GM19324 (cell line): ENCODE results near the gene CCDC85C.

Source experiments
- ATAC-seq: cut with Tn5 transposase; IDR thresholded peaks from one replicate; pipeline ENCODE4 v1.9.1; 2021; ENCODE audit warnings: mild to moderate bottlenecking, moderate library complexity; ENCODE audit not compliant: unreplicated experiment, low FRiP score

The CCDC85C gene

DNA sequence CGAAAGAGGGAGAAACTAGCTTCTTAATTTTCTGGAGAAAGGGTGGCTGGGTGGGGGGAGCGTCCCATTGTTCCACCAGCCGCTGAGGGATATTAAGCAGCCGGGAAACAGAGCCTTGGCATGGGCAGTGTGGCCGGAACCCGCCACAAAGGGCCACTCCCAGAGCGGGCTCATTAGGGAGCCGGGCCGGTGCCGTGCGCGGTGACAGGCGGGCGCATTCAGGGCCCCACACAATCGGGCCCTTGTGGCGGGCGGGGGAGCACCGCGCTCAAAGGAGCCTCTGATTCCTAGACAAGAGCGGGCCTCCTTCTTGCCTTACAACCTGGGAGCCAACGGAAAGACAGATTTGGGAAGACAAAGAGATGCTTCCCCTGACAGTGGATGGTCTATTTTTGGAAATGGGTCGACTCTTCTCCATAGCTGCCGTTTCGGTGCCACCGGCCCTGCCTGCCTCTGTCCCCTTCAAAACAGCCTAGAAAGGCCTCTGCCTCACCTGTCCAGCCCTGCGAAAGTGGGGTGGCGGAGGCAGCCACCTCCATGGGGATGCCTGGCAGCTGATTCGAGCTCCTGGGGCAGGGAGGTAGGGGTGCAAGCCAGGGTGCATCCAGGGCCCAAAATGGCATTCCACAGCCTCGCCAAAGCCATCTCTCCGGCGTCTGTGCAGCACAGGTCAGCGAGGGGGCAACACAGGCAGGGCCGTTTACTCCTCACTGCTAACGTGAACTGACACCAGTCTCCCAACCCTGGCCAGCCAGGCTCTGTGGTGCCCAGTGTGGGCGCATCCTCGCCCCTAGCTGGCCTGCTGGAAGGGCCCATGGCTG lies 10.9 kb downstream of the CCDC85C start:
- no peak for ATAC-seq

DNA sequence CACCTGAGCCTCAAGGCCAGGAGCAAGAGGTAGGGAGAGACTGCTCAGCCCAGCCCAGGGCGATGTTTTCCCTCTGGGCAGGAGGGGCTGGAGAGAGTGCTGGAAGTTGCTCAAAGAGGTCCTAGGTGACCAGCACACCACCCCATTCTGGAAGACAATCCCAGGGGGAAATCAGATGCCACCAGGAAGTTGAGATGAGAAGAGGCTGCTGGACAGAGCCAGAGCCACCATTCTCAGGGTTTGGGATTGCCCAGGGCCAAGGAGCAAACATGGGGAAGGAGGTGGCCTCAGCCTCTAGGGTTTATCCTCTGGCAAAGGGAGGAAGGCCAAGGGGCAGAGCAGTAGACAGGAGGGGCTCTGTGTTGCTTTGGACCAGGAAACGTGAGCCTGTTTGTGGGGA lies 11.6 kb downstream of the CCDC85C start:
- ATAC-seq: no peak

DNA sequence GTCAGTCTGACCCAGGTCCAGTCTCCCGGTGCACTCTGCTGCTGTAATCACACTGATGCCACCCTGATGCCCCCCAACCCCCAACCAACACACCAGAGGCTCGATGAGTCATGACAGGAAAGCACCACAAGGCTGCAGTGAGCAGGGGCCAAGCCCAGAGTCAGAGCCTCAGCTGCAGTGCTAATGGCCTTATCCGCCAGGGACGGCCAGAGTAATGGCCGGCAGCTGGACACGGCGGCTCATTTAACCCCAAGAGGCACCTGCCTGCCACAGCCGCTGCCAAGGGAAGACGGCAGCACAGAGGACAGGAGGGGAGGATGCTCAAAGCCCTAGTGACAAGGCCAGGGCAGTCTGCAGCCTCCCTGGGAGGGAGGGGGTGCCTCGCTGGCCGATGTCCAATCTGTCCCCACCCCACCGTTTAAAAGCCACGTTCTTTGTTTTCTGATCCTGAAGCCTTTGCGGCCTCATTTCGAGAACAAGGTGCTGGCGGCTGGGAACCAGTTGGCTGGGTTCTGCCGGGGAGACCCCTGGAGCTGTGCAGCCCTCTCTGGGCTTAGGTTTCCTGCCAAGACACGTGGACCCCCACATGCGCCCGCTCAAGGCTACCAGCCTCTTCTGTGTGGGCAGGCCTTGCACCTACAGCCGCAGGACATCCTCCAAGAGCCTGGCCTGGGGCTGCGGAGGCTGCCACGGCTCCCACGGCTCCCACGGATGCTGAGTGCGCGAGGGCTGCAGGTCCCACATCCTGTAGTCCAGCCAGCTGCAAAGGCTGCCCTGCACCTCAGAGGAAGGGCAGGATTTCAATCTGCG lies 13.1 kb downstream of the CCDC85C start:
- ATAC-seq: no peak

DNA sequence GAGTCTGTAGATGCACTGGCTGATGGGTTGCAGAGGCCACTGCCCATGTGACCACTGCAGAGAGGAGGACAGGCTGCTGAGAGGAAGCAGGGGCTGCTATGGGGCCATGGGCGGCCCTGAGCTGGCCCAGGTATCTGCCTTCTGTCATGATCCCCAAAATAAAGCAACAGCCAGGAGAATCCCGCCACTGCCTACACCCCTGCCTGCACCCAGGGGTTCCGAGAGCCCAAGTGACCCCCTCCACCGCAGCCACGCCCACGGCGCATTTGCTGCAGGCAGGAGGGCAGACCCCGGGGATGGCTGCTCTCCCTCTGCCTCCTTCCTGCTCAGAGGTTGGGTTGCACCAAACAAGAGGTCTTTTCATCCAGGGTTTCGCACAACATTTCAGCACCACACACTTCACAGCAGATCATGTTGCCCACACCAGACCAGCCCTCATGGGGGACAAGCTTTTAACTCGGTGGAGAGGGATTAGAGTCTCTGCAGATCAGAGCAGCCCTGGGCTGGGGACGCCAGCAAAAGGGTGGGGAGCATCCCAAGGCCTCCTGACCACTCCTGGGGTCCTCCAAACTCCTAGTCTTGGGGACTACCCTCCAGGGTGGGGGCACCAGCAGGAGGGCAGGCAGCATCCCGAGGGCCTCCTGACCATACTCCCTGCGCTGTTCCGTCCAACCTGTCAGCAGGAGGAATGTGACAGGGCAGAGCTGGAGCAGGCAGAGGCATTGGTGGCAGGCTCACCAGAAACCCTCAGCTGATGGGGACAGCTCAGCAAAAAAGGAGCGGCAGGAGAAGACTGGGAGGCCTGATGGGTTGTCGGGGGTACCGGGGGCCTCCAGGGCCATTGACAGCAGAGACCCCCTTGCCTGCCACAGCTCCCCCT lies 14.1 kb downstream of the CCDC85C start:
- no peak for ATAC-seq

DNA sequence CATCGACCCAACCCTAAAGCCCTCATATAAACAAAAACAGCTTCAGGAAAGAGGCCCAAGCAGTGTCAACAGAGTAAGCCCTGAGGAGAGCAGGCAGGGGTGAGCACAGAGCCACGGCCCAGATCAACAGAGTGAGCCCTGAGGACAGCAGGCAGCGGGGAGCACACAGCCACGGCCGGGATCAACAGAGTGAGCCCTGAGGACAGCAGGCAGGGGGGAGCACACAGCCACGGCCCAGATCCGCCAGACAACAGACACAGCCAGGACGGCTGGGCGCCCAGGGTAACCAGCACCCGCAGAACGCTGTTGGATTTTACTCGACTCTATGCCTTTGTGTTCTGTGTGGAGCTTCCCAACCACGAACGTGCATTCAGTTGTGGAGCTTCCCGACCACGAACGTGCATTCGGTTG lies 15.0 kb downstream of the CCDC85C start:
- ATAC-seq: no peak

DNA sequence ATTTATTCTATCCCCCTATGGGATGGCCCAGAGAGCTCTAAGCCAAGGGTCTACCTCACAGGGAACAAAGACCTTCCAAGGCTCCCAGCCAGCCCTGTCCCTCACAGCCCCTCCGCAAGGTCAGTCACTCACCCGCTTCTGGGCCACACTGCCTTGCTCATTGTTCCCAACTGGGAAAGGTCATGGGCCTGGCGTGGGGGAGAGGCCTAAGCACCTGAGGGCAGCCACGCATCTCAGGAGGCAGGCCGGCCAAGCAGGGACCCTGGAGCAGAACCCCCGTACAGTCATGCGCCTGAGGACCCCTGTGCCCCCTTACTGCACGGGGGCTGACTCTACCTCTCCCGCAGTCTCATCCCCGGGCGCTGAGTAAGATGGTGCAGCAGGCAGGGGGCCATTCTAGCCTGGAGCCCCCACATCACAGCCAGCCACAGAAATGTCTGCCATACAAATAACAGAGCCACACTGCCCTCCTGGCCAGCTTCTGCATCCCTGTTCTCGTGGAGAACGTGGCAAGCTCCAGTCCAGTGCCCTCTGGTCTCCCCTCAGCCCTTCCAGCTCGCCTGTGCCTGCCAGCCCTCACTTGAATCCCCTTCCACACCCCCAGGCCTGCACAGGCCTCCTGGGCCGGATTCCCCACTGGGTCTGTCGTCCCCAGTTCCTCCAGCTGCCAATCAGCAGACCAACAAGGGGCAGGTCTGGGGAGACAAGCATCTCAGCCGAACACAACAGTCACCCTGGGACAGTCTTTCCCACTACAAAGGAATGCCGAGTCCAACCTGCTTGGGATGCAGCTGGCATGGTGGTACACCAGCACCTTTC lies 16.3 kb downstream of the CCDC85C start:
- no peak for ATAC-seq

DNA sequence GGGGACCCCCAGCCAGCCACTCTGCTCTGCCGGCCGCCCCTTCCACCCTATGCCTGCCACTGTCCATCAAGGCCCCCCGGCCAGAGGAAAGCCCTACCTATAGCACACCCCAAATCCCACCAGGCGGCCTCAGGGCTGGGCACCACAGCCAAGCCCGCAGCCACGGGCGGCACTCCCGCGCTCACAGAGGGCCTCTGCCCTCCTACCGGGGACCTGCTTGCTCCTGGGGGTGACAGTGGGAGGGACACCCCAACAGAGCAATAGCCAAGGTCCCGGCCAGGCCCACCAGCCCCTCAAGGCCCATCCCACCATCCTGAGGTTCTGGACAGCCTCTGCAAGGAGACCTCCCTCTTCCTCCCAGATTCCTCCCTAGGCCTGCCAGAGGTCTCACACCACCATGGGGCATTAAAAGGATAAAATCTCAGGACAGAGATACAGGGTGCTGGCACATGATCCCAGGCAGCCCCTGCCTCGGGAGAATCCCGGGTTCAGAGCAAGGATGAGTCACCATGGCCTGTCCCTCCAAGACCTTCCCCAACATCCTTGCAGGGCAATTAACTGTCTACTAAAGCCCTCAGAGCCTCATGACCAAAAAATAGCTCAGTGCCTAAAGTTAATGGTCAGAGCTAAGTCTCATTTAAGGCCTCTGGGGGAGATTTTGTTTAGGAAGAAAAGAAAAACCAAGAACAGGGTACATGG lies 17.1 kb downstream of the CCDC85C start:
- no peak for ATAC-seq

DNA sequence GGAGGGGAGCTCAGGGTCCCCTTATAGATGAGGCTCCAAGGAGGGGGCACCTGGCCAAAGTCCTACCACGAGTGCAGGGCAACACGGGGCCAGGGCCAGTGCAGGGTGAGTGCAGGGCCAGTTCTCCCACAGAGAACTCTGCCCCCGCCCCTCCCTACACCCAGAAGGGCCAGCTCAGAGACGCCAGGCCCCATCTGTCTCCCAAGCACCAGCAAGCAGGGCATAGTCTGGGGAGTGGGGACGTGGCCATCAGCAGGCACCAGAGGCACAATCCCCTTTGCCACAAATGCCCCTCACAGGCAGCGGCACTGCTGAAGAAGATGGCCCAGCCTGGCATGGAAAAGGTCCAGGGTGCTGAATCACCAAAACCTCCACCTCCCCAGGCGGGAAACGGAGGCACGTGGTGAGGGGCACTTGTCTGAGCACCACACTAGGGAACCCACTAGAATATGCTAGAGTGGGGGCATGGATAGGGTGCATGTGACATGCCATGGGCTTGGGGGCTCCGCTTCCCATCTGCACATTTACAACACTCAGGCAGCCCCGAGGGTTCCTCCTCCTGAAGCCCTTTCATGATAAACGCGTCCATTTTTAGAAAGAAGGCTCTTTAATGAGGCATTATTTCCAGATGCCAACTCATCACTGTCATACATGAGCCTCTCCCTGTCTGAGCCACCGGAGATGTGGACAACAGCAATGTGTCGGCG lies 17.8 kb downstream of the CCDC85C start:
- ATAC-seq: no peak

DNA sequence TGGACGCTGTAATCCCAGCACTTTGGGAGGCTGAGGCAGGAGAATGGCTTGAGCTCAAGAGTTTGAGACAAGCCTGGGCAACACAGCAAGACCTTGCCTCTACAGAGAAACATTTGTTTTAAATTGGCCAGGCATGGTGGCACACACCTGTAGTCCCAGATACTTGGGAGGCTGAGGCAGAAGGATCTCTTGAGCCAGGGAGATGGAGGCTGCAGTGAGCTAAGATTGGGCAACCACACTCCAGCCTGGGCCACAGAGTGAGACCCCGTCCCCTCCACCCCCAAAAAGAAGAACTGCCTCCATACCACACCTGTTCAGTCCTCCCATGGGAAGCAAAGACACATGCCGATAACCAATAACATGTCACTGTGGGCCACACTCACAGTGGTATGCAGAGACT lies 19.2 kb downstream of the CCDC85C start:
- ATAC-seq: no peak

DNA sequence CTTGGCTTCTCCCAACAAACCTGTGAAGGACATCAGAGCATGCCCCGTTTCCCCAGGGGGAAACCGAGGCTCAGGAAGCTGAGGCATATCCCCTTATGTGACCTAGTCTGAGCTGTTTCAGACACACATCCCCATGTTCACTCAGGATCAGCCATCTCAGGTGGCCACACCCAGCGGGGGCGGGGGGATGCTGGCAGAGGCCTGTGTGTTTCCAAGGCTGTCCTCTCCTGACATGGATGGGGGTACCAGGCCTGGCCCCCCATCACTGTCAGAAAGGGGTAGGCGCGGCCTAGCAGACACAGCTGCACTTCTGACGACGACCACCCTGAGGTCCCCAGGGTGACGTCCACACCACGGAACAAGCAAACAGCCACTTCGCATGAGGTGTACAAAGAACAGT lies 22.1 kb downstream of the CCDC85C start:
- no peak for ATAC-seq

DNA sequence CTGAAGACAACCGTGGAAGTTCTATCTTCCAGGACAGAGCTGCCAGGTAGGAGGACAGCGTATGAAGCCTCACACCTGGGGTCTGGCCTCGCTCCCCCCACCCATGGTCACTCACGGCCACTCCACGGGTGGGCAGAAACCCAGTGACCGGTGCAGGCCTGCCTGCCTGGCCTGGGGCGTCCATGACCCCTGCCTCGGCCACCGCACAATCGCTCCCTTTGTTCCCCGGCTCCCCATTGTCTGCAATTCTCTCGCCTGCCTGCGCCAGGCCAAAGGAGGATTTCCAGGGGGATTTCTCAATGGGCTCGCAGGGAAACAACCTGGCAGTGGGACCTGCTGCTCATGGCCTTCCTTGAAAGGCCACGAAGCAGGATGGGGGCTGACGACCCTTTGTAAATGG lies 22.6 kb downstream of the CCDC85C start:
- no peak for ATAC-seq

DNA sequence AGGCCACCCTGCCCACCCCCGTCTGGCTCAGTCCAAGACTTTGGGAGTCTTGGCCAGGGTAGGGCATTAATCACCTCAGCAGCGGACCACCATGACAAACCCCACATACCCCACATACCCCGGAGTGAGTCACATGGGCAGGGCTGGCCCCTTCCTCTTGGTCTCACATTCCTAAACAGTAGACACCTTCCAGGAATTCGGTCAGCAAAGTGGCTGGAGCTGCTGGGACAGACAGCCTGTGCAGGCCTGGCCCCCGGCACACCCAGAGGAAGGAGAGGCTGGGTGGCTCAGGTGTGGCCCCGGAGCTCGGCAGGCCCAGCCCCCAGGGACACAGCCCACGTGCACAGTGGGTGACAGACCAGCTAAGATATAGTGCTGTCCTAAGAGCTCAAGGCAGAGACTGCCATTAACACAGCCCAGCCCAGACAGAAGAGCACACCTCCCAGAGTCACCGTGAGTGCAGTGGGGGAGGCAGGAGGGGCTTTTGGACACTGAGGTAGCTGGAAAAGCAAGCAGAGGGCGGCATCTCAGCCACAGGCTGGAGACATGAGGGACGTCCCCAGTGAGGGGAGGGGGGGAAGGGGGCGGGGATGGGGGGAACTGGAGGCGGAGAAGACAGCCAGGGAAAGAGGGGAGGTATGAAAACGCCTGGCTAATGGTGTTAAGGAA lies 24.0 kb downstream of the CCDC85C start:
- ATAC-seq: no peak

DNA sequence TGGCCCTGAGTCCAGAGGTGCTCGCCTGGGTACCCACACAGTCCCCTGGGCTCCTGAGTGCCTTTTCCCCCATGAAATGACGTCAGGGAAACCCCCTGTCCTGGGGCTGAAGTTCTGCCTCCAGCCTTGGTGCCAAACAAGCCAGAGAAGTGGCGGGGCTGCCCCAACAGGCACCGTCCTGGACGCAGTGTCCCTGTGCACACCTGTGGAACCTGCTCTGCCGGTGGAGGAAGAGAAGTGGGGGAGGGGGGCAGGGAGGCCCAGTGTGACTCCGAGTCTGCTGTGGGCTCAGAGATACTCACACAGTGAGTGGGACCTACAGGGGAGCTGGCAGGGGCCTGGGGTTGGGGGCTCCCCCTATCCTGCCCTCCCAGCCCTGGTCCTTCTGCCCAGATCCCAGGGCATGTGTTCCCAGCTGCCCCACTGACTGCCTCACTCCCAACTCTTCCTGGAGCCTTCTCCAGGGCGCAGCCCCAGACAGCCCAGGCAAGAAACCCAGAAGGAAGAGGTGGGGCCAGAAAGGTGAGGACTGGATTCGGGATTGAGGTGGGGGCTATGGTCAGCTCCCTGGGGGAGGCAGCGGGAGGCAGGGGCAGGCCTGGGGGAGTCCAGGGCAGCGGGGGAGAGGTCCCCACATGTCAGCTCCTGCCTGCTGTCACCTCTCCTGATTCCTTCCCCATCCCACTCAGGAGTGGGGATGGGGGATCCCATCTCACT lies 24.7 kb downstream of the CCDC85C start:
- no peak for ATAC-seq

DNA sequence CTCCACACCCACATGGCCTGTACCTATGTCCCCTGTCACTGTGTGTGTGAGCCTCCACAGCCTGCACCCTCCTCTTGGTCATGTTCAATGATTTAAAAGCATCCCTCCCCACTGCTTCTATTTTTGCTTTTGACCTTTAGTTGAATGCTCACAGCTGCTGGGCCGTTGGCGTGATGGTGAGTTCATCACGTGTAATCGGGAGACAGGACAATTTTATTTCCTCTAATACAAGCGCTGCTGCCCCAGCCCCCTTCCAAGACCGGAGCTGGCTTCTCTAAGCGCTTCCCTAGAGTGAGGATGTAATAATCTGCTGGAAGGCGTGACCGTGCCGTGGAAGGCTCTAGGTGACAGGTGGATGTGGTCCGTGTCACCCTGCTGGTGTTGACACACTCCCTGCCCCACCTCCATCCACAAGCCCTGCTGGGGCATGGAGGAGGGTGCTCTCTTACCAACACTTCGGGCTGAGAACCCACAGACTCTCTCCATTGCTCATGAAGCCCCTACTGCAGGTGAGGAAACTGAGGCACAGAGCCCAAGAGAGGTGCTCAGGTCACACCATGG lies 25.4 kb downstream of the CCDC85C start:
- no peak for ATAC-seq

DNA sequence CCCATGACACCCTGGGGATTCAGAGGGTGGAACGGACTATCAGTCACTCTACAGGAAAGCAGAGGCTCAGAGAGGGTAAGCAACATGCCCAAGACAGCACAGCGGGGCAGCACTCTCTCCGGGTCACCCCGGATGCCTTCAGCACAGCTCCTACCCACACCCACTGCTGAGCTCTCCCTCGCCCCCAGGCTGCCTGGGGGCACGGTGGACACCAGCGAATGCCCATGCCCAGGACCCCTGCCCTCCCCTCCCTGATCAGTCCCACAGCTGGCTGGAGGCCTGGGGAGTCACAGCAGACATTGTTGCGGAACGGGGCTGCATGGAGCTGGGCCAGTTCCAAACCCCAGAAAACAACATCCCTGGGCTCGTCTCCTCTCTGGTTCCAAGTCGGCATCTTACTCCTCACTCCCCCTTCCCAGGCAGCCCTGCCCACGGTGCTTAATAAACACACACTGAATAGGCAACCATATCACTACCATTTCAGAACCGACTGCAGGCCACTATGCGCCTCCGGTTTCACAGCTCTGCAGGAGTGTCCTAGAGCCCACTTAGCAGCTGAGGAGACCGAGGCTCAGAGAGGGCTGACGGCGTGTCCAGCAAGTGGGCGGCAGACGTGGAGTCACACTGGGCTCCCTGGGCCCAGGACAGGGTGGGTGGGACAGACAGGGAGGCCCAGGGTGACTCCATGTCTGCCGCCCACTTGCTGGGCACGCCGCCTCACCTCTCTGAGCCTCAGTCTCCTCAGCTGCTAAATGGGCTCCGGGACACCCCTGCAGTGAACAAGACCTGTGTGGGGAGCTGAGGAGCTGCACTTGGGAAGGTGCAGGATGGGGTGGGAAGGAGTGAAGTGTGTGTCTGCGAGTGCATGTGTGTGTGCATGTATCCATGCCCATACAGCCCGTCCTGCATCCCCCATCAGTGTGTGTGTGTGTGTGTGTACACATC lies 27.0 kb downstream of the CCDC85C start:
- ATAC-seq: no peak

DNA sequence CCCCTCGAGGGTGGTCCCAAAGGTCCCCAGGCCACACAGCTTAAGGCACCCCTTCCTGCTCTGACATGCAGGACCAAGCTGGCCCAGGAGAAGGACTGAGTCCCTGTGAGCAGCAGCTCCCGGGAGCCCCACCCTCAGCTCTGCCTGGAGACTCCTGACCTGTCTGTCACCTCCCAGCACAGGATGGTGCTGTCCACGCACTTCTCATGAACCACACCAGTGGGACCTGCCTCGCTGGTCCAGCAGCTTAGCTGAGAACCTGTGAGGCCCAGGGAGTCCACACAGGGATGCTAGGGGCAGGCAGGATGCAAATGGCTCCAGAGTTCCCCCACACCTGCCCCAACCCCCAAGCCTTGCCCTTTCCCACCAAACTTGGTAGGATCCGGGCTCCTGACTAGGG lies 27.7 kb downstream of the CCDC85C start:
- ATAC-seq: no peak
